Ramos (cell line): ENCODE results near the gene CRBN.

ENCODE experiments used
- in situ Hi-C: fragments of 300-500 bp; cut with MboI; formaldehyde crosslinking; loops from one replicate; pipeline ENCODE4 v1.14.3; 2022; ENCODE audit warnings: low sequenced_read_pairs; ENCODE audit not compliant: unreplicated experiment

CRBN gene

DNA sequence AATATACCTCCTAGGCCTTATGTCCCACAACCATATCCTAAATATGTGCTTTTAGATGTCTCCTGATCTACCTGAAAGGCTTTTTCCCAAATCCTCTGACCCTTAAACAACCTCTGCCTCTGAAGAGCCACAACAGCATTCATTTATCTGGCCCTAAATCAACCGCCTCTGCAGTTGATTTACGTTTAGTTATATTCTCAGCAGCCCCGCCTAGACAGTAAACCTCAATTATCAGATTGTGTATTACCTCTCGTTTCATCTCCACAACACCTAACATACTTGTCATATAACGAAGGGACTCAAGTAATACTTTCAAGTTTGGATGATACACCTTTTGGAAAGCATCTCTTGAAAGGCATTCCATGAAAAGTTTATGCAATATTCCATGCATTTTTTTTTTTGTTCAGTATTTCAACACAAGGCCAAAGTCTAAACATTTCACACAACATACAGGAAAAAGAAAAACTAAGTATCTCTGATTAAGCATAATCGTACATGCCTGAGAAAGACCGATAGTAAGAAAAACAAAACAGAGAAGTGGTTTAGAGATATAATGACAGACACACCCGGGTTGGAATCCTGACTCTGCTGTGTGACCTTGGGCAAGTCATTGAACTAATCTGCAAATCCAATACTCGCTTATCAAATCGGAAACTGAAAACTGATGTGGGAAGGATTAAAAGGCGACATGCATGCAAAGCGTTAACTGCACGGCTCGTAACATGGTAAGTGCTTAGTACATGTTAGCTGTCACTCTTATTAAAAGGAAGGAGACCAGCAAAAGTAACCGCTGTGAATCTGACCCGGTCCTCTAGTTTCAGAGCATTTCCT is 778 bp downstream of the CRBN start:
- in situ Hi-C loops: loop anchor here (25.0 kb wide), 1 partner anchor 1109 kb away; no protein-coding TSS in a partner anchor

DNA sequence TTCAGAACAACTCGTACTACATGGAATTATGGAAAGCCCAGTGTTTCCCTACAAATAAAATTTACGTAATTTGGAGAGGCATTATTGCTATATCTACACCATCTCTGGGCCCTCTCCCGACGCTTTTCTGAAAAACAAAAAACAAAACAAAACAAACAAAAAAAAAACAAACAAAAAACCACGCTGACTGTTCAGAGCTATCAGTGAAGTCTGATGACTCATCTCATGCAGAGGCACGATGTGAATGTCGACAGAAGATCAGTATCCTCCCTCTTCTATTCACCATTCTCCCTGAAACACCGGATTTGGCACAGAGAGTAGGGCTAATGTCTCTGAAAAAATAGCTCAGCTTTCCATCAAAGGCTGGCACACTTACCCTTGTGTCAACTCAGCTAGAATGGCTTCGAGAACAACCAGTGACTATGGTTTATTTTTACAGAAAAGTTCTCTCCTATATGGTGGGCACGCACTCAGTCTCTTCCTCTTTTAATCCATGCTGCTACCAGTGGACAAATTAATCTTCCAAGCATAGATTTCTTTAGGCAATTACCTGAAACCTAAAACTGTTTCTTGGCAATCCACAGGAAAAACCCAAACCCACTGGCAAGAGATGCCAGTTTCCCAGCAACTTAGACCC is 1.5 kb downstream of the CRBN start:
- in situ Hi-C loops: loop anchor here (25.0 kb wide), 1 partner anchor 1109 kb away; no protein-coding TSS in a partner anchor

DNA sequence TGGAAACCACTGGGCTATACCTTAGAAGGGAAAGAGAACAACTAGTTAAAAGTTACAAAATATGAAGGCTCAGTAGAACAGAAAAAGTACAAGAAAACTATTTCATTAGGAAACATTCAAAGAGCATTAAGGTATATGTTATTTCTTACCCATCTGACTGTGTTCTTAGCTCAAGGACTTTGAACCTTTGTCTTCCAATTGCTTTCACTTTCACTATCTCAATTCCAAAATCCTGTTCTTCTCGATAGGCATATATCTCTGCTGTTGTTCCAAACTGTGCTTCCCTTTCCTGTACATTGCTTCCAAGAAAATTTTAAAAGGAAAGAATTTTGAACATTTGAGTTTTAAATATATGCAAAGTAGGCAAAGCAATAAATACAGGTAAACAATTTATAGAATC is 6.9 kb downstream of the CRBN start:
- in situ Hi-C loops: no loop called here

DNA sequence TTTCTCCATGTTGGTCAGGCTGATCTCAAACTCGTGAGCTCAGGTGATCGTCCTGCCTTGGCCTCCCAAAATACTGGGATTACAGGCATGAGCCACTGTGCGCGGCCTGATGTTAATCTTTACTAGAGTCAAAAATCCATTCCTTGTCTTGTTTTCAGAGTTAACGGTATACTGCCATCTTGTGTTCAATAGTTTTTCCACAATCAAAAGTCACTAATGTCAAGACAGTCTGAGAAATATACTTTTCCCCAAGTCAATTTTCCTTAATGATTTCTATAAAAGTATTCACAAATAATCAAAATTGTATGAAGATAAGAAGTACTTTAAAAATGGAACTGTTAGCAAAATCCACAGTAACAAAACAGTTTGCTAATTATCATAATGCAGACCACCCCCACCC is 8.5 kb downstream of the CRBN start:
- in situ Hi-C loops: no loop called here

DNA sequence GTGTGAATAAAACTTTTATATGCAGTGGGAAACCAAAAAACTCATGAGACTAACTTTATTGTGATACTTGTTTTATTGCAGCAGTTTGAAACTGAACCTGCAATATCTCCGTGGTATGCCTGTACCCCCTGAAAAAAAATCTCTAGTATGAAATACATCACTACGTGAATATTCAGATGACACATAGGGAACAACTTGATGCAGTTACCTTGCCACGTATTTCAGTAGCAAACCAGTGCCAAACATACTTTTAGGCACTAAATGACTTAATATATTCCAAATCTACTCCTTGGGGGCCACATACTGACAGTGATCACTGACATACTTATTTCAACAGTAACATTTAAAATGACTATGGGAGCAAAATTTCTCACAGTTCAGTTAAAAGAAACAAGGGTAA is 13.8 kb downstream of the CRBN start:
- in situ Hi-C loops: no loop called here

DNA sequence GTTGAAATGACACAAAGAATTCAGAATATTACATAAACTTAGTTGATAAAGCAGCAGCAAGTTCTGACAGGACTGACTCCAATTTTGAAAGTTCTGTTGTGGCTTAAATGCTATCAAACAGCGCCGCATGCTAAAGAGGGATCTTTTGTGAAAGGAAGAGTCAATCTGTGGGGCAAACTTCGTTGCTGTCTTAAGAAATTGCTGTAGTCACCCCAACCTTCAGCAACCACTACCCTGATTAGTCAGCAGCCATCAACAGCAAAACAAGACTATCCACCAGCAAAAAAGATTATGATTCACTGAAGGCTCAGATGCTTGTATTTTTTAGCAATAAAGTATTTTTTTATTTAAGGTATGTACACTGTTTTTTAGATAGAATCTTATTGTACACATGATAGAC is 14.2 kb downstream of the CRBN start:
- in situ Hi-C loops: no loop called here

DNA sequence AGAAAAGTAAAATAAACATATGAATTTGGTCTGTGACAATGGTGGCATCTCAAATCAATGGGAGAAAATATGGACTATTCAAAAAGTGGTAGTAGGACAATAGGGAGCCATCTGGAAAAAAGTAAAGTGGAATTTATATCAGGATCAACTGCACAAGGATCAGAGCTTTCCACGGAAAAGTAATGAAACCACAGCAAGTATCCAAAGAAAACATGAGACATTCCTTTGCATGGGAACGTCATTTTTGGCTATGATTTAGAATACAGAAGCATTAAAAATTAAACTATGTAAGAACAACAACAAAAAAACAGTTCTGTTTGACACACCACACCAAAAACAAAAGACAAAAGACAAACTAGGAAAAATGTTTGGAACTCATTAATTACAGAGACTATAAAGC is 18.7 kb downstream of the CRBN start:
- in situ Hi-C loops: no loop called here

DNA sequence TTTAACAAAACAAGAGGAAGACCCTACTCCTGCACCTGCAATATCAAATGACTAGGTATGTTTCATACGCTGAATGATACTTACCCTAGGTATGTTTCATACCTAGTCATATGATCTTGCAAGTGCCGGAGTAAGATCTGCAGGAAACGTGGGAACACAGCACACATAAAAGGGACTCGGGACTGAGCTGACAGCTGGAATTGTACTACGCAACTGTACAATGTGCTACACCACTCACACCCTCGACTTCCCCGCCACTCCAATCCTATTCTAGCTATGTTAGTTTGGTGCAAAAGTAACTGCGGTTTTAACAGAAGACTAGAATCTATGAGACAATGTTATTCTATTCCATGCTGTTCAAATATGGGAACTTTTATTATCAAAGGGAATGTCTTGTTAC is 22.0 kb downstream of the CRBN start:
- in situ Hi-C loops: no loop called here

DNA sequence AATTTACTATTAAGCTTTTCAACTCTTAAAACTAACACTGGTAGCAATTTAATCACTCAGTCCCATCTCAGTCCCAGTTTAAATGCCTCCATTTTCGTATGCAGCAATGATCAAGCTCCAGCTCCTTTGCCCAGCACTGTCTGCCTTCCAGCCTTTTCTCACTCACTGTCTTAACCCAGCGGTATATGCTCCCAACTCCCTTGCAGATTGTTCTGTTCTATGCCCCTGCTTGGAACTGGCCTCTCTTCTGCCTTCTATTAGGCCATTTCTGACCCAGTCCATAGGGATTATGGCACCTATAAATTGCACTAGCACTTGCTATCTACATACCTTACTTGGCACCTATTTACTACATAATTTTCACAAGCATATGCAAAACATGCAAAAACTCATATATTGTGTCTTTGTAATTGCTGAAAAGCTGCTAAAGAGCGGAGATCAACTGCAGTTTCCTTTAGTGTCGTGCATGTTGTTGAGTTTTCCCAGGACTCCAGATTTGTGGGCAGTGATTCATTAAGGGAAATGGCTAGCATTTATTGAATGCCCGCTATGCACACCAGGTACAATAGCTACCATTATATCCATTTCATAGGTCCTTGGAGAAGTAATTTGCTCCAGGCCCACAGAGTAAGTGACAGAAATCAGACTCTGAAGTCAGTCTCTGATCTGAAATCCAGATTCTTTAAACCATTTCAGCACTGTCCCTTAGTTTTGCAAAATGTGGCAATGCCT is 24.4 kb downstream of the CRBN start:
- in situ Hi-C loops: no loop called here

DNA sequence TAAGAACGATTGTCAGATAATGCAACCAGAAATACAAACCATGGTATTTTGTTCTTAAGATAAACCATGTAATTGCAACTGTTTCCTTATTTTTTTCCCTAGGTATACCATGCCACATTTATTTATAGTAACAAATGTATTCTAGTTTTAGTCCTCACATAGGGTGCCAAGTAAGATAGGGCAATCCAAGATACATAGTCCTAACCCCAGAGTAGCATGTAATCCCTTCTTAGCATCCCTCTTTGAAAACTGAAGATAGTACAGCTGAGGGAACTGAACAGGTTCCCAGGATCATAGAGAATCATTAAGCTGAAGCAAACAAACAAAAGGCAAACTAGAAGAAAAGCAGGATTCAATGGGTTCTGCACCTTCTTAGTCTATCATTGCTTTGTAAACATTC is 28.0 kb downstream of the CRBN start:
- in situ Hi-C loops: no loop called here

DNA sequence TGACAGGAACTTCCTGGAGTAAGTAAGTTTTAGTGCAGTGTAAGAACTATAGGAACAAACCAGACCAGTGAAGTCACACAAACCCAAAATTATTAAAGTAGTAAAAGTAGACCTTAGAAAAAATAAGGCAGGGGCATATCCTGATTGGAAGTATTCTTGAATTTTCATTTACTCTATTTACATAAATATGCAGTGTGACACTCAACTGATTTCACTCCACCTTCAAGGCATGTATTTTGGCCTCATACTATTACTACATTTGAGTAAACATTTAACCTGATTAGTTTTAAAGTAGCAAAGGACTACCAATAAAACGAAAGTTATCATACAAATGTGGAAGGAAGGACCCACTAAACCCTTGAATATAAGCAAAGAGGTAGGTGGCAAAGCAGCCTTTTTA is 29.9 kb downstream of the CRBN start:
- in situ Hi-C loops: no loop called here

DNA sequence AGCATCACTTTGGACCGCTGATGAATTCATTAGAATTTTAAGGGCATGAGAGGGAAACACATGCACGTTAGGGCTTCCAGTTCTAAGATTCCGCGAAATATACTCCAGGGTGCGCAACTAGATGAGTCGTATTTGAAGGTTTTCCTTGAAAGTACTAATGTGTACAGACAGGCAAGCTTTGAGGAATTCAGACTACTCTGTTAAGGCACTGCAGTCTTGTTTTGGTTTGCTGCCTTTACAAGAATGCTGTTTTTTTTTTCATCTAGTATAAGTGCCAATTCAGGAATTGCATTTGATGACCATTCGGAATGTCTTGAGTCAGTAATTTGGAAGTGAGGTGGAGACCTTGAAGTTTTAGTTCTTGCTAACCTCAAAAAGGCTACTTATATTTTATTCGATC is 33.7 kb downstream of the CRBN start:
- in situ Hi-C loops: no loop called here

DNA sequence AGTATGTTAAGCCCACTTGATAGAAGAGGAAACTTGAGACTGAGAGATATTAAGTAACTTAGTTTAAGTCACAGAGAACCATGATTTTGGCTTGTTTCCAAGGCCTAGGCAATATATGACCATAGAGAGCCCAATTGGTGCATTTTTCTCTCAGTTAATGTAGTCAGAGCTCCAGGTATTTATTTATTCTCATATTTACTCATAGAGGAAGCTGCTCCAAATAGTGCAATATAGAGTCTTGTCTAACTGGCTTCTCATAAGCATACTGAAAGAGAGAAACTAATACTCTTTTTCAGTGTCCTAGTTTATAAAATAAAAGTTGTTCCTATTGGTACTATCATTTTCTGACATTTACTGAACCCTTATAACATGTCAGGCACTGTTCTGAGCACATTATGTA is 37.6 kb downstream of the CRBN start:
- in situ Hi-C loops: no loop called here

DNA sequence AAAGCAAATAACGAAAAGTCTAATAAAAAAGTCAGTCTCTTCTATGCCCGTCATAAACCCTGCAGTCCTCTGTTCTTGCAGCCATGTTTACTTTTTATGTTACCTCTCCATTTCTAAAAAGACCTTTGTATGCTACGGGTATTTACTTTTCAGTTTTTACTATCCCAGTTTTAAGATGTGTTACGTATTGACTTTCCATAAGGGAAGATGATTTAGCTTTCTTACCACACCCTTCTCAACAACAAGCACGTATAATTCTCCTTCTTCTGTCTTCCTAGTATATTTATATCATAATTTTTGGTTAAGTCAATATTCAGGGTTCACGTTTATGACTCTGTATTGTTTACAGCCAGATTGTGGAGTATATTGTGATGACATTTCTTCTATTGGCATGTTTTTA is 42.0 kb downstream of the CRBN start:
- in situ Hi-C loops: no loop called here

DNA sequence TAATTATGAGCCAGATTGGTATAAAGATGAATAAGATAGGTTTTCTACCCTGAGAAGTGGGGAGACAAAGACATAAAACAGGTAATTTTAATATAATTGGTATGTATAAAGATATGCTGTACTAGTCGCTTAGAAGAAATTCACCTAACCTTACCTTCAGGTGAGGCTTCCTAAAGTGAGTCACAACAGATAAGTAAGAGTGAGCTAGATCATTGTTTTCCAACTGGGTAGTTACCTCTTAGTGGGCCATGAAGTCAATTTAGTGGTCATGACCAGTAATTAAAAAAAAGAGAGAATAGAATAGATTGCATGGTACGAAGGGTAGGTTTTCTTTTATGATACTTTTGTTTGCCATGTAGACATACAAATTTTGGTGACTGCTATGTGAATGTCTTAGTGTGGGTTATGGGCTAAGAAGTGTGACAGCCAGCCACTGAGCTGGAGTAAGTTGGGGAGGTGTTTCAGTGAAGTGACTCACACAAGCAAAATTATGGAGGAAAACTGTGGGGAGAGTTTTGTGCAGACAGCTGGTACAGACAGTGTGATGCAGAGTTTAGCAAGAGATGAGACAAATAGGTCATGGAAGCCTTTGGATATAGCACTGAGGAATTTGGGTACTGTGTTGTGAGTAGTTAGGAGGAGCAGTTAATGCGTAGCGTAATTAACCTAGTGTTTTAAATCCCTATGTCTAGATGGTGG is 44.6 kb downstream of the CRBN start:
- in situ Hi-C loops: no loop called here

DNA sequence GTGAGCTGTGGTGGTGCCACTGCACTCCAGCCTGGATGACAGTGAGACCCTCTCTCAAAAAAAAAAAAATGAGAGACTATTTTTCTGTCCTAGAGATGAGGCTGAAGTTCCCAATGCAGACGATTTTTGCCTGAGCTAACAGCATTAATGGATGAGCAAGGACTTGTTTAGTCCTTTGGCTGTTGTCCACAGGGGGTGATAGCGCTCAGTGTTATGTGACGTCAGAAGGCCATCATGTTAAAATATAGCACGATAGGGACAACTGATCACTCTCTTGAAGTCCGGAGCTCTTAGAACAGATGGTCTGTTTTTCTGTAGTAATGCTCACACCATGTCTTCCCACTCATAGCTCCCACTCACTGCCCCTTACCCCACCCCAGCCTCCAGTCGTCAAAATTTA is 46.0 kb downstream of the CRBN start:
- in situ Hi-C loops: no loop called here

DNA sequence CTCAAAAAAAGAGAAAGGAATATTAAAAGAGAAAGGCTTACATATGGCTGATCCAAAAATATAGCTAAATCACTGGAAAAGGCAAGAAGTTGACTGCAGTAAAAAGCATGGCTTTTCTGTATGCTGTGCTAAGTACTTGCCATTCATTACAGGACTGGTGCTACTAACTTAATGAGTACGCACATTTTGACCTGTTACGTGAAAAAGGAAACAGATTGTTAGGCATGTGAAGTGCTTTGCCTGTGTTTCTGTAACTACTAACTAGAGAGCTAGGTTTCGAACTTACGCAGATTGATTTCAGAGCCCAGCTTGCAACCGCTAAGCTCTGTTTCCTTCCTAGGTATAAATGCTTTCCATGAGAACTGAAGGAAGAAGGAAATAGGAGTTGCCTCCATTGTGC is 49.9 kb downstream of the CRBN start:
- in situ Hi-C loops: no loop called here

DNA sequence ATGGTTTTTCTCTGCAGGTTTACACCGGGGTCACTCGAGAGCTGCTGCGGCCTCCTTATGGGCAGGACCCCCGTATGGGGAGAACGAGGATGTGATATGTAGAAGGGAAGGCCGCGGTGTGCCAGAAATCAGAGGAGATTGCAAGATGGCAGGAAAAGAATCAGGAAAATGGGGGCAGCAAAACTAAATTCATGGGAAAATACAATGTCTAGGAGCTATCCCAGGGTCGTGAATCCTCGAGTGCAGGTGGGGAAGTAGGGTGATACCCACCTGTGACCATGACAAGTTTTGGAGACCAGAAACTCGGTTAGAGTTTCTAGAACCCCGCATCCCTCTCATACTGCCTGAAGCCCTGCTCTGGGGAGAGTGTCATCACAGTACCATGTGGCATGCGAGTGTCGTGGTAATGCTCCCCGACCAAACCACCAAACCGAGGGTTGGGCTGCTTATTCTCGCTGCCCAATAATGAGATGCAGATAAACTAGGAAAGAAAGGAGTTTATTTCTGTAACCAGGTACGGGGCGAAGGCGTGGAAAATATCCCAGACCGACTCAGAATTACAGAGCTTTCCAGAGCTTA is 52.0 kb downstream of the CRBN start:
- in situ Hi-C loops: no loop called here

DNA sequence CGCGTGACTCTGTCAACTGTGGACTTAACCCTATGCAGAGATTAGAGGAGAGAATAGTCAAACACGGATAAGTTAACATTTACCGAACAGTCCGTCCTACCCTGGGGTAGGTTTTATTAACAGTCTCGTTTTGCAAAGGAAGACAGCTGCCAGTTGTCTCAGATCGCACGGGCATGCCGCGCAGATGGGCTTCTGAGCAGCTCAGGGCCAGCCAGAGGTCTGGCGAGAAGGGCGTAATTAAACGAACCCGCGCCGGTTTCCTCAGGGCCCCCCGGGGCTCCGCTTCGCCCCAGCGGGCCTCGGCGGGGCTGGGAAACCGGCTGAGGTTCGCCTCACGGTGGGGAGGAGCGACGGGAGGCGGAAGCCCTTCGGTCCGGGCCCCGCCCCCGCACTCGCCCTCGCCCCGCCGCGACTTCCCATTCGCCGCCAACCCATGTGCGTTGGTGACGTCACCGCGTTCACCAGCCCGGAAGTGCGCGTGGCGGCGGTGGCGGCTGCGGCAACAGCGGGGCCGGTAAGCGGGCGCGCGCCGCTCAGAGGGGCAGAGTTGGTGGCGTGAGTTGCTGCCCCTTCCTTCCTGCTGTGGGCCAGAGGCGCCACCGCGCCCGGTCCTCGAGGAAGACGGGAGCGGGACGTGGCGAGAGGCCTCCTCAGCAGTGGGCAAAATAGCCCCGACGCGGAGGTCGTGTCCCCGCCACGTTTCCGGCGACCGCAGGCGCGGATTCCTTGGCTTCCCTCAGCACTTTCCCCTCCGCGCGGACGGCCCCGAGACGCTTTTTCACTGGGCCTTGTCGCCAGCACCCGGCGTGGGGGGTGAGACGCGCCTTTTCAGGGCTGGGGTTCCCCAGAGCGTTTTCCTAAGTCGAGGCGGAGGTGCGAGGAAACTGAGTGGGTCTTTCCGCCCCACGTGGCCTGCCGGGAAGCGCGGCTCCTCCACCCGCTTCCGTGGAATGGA is 52.7 kb downstream of the CRBN start, which contains the start of gene TRNT1:
TRNT1 (plus strand) TSS at position 464 of the 955 bp plus-strand sequence. CDS start 2,101 bp downstream, outside the sequence.
- in situ Hi-C loops: no loop called here
